Neuron (in vitro differentiated cells): Measurements from ENCODE around the gene FOXL2.
A peak's percentile ranks its signal among the peaks of the same experiment; 100 is the strongest.
"Not testable (repeated sequence)": the region's sequence is repeated elsewhere in the genome, so short reads cannot be mapped to it uniquely, and the experiment has no call there.

Experiments used
- H2AFZ ChIP-seq: one replicate; pipeline ENCODE4 v1.6.1; 2013; ENCODE audit warnings: low read depth, mild to moderate bottlenecking, inconsistent platforms, low read length, moderate library complexity
- H3K27me3 ChIP-seq: one replicate; pipeline ENCODE4 v1.6.1; 2013; ENCODE audit warnings: low read length; ENCODE audit not compliant: insufficient read depth
- H3K36me3 ChIP-seq: one replicate; pipeline ENCODE4 v1.6.1; 2013; ENCODE audit warnings: low read length; ENCODE audit not compliant: insufficient read depth
- H3K4me1 ChIP-seq: one replicate; pipeline ENCODE4 v1.6.1; 2013; ENCODE audit warnings: low read length; ENCODE audit not compliant: insufficient read depth
- H3K4me3 ChIP-seq: 2 replicates; pipeline ENCODE4 v1.5.1; 2013; ENCODE audit warnings: mild to moderate bottlenecking, low read length, moderate library complexity
- H3K9me3 ChIP-seq: one replicate; pipeline ENCODE4 v1.6.1; 2013; ENCODE audit warnings: low read length

The FOXL2 gene

DNA sequence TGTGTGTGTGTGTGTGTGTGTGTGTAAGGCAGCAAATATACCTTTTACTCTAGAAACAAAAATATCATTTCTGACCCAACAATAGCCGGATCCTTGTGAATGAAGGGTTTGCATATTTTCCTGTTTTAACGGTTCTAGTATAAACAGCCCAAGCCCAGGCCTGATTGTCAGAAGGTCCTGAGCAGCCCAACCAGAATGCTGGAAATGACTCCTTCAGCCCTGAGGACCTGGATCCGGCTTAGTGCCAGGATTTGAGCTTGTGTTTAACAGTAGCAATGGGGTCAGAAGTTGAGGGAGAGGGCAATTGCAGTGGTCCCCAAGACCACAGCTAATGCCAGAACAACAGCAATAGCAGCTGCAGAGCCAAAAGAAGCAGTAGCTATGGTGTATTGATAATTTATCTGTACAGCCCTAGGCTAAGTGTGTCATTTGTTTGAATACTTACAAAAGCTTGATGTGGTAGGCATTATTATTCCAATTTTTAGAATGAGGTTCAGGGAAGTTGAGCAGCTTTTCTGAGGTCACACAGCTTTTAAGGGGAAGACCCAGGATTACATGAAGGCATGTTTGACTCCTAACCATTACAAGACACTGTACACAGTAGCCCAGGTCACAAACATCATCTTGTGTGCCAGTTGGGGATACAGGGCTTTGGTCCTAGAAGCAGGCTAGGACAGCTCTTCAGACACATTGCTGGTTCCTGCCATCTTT lies 12.8 kb downstream of the FOXL2 start:
- Histone ChIP-seq H3K4me3 (no peak overlapping the region), H3K27me3 (peaks cover 58% of the 10 kb centered on the region), H3K36me3 (no peaks in the 10 kb centered on the region), H2AFZ (no peak overlapping the region), H3K9me3 (no peaks in the 10 kb centered on the region), H3K4me1 (peaks cover 11% of the 10 kb centered on the region)

DNA sequence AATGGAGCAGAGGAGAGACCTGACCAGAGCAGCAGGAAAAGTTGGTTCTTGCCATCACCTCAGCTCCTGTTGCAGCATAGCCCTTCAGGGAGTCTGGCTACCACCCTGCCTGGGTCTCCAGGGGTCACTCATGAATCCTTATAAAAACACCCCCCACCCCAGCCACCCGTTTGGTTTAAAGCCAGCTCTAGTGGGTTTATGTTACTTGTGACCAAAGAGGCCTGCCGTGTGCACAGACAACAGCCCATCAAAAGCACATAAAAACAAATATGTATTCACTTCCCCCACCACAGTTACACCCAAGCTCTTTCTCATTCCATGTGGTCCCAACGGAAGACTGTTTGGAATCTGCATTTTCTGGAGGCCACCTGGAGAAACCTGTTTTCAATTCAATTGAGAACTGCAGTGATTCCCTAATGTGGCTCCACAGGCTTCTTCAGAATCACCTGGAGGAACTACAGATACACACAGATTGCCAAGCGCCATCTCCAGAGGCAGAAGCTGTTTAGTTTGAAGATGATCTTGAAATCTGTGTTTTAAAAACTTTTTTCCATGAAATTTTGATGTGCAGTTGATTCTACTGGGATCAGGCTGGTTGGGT lies 13.8 kb downstream of the FOXL2 start:
- H3K4me3 ChIP-seq, result no peak overlapping the region
- H2AFZ ChIP-seq, result no peak overlapping the region
- H3K4me1 ChIP-seq, result peaks cover under 1% of the 10 kb centered on the region
- H3K36me3 ChIP-seq, result no peaks in the 10 kb centered on the region
- H3K9me3 ChIP-seq, result no peaks in the 10 kb centered on the region
- peaks cover 48% of the 10 kb centered on the region for H3K27me3 ChIP-seq

DNA sequence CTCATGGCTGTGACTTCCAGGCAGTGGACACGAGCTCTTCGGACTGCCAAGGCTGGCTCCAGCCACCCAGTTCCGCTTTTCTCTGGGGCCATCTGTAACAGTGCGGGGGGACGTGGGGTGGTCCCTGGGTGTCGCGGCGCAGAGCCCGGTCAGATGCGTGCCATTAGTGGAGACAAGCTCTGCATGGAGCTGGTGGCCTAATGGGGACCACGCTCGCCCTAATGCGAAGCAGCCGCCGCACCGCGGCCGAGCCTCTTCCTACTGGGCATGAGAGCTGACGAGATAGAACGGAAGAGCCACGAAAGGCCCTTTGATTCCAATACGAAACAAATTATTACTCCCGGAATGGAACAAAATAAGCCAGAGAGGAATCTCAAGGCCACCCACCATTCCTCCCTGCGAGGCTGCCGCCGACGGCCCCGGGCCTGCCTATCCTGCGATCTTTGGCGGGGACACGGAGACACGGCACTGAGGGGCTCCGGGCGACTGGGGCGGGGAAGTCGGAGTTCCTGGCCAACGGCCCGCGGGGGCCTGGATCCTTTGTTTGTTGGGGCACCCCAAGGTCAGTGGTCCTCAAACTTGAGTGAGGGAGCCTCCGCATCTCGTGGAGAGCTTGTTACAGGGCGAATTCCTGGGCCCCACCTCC lies 18.1 kb downstream of the FOXL2 start:
- Histone ChIP-seq H3K4me3 (no peak overlapping the region), H3K9me3 (no peaks in the 10 kb centered on the region), H2AFZ (no peak overlapping the region), H3K27me3 (peaks cover 18% of the 10 kb centered on the region), H3K36me3 (no peaks in the 10 kb centered on the region), H3K4me1 (no peaks in the 10 kb centered on the region)

DNA sequence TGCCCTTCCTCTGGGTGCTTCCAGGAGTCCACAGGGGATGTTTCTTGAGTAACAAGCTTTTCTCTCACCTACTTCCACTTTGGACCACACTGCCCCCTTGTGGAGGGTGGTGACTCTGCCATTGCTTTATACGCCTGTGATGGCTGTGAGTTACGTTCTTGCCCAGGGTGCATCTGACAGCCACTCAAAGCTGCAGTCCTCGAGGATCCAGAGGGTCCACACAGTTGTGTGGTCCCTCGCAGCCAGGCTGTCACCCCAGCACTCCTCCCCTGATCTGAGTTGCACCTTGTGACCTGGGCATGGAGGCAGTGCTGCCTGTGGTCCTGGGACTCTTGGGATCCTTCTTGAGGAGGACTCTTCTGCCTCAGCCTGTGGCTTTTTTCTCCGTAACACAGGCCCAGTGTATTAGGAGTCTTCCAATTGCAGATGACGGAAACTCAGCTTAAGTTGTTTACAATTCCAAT lies 23.4 kb downstream of the FOXL2 start:
- H3K9me3 ChIP-seq, result no peaks in the 10 kb centered on the region
- H3K36me3 ChIP-seq, result no peaks in the 10 kb centered on the region
- H3K4me3 ChIP-seq, result no peak overlapping the region
- H2AFZ ChIP-seq, result no peak overlapping the region
- no peaks in the 10 kb centered on the region for H3K27me3 ChIP-seq
- H3K4me1 ChIP-seq, result no peaks in the 10 kb centered on the region

DNA sequence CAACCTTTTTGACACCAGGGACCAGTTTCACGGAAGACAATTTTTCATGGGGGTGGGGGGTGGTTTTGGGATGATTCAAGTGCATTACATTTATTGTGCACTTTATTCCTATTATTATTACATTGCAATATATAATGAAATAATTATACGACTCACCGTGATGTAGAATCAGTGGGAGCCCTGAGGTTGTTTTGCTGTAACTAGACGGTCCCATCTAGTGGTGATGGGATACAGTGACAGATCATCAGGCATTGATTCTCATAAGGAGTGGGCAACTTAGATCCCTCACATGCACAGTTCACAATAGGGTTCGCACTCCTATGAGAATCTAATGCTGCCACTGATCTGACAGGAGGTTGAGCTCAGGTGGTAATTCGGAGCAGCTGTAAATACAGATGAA lies 24.5 kb downstream of the FOXL2 start:
- not testable (repeated sequence) for H3K4me3 ChIP-seq, H3K27me3 ChIP-seq, H3K4me1 ChIP-seq, H2AFZ ChIP-seq, H3K9me3 ChIP-seq, H3K36me3 ChIP-seq

DNA sequence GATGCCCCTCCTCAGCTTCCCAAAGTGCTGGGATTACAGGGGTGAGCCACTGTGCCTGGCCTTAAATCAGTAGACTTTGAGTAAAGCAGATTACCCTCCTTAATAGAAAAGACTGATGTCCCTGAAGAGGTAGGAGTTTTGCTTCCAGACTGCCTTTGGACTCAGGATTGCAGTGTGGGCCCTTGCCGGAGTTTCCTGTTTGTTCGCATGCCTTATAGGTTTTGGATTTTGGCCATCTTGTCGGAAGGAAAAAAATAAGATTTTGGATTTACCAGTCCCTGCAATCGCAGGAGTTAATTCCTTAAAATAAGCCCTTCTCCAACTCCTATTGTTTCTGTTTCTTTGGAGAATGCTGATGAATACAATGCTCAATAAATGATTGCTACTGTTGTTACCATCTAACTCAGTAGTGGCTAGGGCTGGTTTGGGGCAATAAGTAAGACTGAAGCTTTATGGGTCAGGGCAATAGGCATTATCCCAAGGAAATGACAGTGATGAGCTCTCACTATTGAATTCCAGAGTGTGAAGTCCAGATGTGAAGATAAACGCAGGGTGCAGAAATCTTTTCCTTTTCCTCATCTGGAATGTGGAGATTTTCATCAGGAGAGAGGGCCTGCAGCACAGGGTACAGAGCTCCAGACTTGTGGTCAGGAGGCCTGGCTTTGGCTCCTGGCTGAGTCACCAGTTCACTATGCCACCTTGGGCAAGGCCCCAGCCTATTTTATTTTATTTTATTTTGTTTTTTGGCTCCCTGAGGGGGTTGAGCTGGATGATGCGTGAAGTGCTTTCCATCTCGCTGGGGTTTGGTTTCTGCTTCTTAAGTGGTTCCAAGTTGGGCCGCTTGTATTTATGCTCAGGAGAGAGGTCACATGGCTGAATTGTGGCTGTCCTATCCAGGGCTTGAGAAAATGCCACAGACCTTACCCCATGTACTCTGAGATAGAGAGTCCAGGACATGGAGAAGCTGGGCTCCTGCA lies 25.3 kb downstream of the FOXL2 start:
- Histone ChIP-seq H3K9me3 (no peaks in the 10 kb centered on the region), H3K4me1 (no peaks in the 10 kb centered on the region), H3K4me3 (no peak overlapping the region), H2AFZ (no peak overlapping the region), H3K27me3 (no peaks in the 10 kb centered on the region), H3K36me3 (no peaks in the 10 kb centered on the region)

DNA sequence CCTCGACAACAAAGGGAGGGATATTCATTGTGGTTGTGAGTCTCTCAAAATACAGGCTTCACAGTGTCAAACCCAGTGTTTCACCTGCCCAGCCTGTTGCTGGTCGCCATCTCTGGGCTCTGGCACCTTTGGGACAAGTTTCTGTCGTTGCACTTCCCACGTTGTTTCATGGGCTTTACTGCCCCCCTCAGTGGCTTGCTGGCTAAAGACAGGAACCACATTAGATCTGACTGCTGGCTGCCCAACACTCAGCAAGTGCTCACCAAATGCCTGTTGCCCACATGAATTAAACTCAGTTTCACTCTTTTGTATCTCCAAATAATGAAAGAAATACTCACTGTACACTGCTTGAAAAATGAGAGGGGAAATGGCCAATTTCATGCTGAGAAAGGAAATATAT lies 27.6 kb downstream of the FOXL2 start:
- no peaks in the 10 kb centered on the region for H3K4me1 ChIP-seq
- H2AFZ ChIP-seq, result no peak overlapping the region
- no peaks in the 10 kb centered on the region for H3K27me3 ChIP-seq
- no peaks in the 10 kb centered on the region for H3K36me3 ChIP-seq
- no peaks in the 10 kb centered on the region for H3K9me3 ChIP-seq
- no peak overlapping the region for H3K4me3 ChIP-seq

DNA sequence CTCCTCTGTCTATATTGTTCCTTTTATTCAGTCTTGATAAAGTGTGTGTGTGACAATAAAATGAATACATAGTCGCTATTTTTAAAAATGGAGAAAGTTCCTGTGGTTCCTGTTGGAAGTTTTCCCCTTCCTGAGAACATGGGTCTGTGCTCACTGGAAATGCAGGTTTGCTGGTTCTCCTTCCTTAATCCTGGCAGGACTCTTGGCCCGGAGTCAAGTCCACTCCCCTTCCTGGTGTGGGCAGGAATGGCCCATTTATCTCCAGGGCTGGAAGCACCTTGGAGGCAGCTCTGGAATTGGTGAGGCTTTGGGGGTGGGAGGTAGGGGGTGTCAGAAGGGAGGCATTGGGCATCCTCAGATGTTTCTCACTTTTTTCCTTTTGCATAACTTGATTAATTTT lies 30.1 kb downstream of the FOXL2 start:
- no peaks in the 10 kb centered on the region for H3K9me3 ChIP-seq
- H3K36me3 ChIP-seq, result no peaks in the 10 kb centered on the region
- no peaks in the 10 kb centered on the region for H3K27me3 ChIP-seq
- H2AFZ ChIP-seq, result no peak overlapping the region
- H3K4me3 ChIP-seq, result no peak overlapping the region
- no peaks in the 10 kb centered on the region for H3K4me1 ChIP-seq

DNA sequence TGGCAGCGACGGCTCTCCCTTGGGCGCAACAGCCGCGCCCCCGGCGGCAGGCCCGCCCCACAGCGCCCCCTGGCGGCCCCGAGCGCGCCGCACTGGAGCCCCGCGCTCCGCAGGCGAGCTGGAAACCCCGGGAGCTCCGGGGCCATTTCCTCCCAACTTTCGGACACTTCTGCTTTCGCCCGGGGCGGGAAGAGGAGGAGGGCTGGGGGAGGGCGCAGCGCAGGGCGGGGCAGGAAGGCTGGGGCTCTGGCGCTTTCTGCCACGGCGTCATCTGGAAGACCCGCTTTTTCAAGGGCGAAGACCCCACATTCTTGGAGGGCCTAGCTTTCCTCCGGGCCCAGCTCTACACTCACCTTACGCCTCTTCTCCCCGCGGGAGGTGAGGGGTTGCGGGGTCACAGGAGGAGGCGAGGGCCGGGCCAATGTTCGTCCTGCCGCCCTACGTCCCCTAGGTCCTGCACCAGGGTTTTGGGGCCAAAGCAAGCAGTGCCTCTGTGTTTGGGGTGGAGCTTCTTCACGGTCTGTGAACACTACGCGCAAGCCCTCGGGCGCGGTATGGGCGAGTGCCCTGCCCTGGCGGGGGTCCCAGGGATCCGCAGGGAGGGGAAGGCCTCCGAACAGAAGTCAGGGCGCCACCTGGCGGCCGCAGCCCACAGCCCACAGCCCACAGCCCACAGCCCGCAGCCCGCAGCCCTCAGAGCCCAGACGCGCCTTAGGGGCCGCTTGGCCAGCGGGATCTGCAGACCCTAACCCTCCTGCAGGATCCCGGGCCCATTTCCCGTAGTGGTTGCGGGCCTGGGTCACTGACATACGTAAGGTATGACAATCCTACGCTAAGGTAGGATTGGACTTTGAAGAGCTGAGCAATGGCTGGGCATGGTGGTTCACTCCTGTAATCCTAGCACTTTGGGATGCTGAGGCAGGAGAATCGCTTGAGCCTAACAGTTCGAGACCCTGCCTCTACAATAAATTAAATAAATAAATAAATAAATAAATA lies 31.1 kb downstream of the FOXL2 start:
- Histone ChIP-seq H3K9me3 (no peaks in the 10 kb centered on the region), H3K4me3 (peak overlapping the region; percentile 79), H3K27me3 (no peaks in the 10 kb centered on the region), H3K4me1 (no peaks in the 10 kb centered on the region), H2AFZ (peak overlapping the region; percentile 94), H3K36me3 (no peaks in the 10 kb centered on the region)

DNA sequence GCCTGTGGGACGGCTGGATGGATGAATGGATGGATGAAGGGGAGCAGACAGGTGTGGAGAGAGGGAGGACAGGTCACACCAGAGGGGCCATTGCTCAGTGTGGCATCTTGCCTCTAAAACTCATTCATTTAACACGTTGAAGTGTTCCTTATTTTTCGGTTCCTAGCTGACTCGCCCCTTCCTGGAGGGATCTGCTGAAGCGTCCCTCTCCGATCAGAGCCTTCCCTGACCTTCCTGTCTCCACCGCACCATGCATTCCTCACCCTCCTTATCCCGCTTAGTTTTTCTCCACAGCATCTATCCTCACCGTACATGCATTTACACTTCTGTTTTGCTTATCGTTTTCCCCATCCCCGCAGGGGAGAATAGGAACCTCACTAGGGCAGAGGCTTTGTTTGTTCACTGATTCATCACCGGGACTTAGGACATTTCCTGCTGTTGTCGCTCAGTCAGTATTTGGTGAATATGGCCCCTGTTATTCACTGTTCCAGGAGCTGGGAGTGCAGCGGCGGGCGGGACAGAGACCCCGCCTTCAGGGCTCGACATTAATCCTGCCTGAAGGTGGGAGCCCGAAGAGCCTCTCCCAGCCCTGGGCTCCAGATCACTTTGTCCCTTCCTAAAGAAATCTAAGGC lies 32.0 kb downstream of the FOXL2 start:
- Histone ChIP-seq H3K9me3 (no peaks in the 10 kb centered on the region), H3K4me1 (no peaks in the 10 kb centered on the region), H3K36me3 (no peaks in the 10 kb centered on the region), H3K27me3 (no peaks in the 10 kb centered on the region), H2AFZ (peak overlapping the region; percentile 94), H3K4me3 (peak overlapping the region; percentile 79)

DNA sequence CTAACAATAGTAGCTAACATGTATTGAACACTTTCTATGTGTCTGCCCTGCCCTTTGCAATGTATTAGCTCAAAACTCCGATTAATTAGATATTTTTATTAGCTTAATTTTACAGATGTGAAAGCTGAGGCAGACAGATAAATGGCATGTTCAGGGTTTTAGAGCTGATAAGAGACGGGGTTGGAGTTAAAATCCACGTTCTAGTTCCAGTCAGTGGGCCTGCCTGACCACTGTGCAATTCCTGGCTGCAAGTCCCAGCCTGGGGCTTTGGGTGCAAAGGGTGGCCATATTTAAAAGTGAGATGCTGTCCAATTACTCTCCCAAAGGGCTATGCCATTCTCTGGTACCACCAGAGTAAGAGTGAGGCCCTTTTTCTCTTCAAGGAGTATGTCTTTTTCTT lies 33.2 kb downstream of the FOXL2 start:
- H3K4me1 ChIP-seq, result no peaks in the 10 kb centered on the region
- H3K27me3 ChIP-seq, result no peaks in the 10 kb centered on the region
- H2AFZ ChIP-seq, result no peak overlapping the region
- no peaks in the 10 kb centered on the region for H3K36me3 ChIP-seq
- H3K4me3 ChIP-seq, result no peak overlapping the region
- no peaks in the 10 kb centered on the region for H3K9me3 ChIP-seq

DNA sequence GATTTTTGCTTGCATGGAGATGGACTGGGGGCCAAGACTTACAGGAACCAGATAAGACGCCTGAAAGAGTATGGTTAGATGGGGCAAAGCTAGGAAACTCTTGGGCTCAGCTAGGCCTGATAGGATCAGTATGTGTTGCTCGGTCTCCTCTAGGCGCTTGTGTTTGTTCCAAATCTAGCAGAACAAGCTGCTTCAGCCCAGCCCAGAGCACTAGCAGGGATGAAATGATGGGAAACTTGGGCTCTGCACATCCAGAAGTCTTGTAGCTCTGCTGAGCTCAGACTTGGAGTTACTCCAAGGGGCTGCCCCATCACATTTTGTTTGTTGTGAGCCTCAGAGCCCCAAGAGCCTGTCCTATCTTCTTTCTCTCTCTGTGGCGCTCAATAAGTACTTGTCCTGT lies 34.7 kb downstream of the FOXL2 start:
- Histone ChIP-seq H3K27me3 (no peaks in the 10 kb centered on the region), H3K36me3 (no peaks in the 10 kb centered on the region), H2AFZ (no peak overlapping the region), H3K9me3 (no peaks in the 10 kb centered on the region), H3K4me1 (no peaks in the 10 kb centered on the region), H3K4me3 (no peak overlapping the region)
